GM12878 (cell line): ENCODE measurements around the gene NDRG2. TPM values are rescaled to one million over a fixed set of nuclear protein-coding genes. Genes with fewer than 3 reads are reported as not detected.

Experiments
- ATAC-seq: fragments of 200-7000 bp; cut with Tn5 transposase; 3 replicates; pipeline ENCODE4 v1.9.1; 2020; ENCODE audit warnings: mild to moderate bottlenecking, moderate library complexity
- BruUV-seq: library from RNA; stranded (reverse); fragments of 400-500 nt; replicated peaks from 2 replicates; lab custom pipeline; 2021; lab: Mats Ljungman, UMichigan
- CTCF ChIA-PET: fragments of 300-600 bp; sonication (Branson Sonifier 250); formaldehyde crosslinking; extraction: SDS; loops from one replicate; lab custom pipeline; 2021; ENCODE audit warnings: inconsistent platforms; lab: Yijun Ruan, JAX
- POLR2A ChIA-PET: fragments of 350-600 bp; formaldehyde crosslinking; extraction: SDS; loops from one replicate; lab custom pipeline; 2021; ENCODE audit warnings: inconsistent platforms; lab: Charles Lee
- RAD21 ChIA-PET: fragments of 300-600 bp; sonication (Branson Sonifier 250); formaldehyde crosslinking; loops from one replicate; lab custom pipeline; 2023; ENCODE audit warnings: antibody characterized with exemption; ENCODE audit not compliant: unreplicated experiment; lab: Charles Lee
- SMC1A ChIA-PET: fragments of 300-600 bp; sonication (Branson Sonifier 250); formaldehyde crosslinking; loops from one replicate; lab custom pipeline; 2023; ENCODE audit not compliant: unreplicated experiment, uncharacterized antibody; lab: Charles Lee
- DNase-seq: peaks from one replicate; pipeline ENCODE4 v3.0.0-alpha.2; 2011; ENCODE audit warnings: low read depth, low spot score
- FAIRE-seq: peaks from 3 replicates; lab custom pipeline; 2011; peaks lifted over from hg19 to GRCh38; lab: Jason Lieb, UNC
- H2AFZ ChIP-seq: 2 replicates; pipeline ENCODE4 v1.6.0; 2011; ENCODE audit warnings: low read depth, low read length, control low read depth; ENCODE audit not compliant: control insufficient read depth
- H3K27ac ChIP-seq: 2 replicates; pipeline ENCODE4 v1.5.1; 2011; ENCODE audit warnings: control low read depth; ENCODE audit not compliant: control insufficient read depth, insufficient read depth
- H3K27me3 ChIP-seq, 2 experiments: replicated peaks in 1 of 2; 2 replicates each; pipeline versions ENCODE4 v1.6.0 to v1.6.1; 2011; ENCODE audit warnings: low read length in 1 of 2; ENCODE audit not compliant: control insufficient read depth in 2 of 2, insufficient read depth in 2 of 2
- H3K36me3 ChIP-seq, 2 experiments: 2 replicates each; pipeline ENCODE4 v1.5.1; 2011; ENCODE audit warnings: low read length in 1 of 2; ENCODE audit not compliant: control insufficient read depth in 2 of 2, insufficient read depth in 2 of 2
- H3K4me1 ChIP-seq: 2 replicates; pipeline ENCODE4 v1.6.1; 2011; ENCODE audit warnings: mild to moderate bottlenecking, low read length, moderate library complexity, mixed read lengths; ENCODE audit not compliant: control insufficient read depth, insufficient read depth
- H3K4me2 ChIP-seq: 2 replicates; pipeline ENCODE4 v1.6.0; 2011; ENCODE audit warnings: control low read depth; ENCODE audit not compliant: control insufficient read depth, insufficient read depth
- H3K4me3 ChIP-seq: fragments of 200-600 bp; sonication (generic); 2 replicates; pipeline ENCODE4 v1.5.1; 2016
- H3K79me2 ChIP-seq: 2 replicates; pipeline ENCODE4 v1.6.0; 2011; ENCODE audit warnings: low read length; ENCODE audit not compliant: control insufficient read depth, insufficient read depth
- H3K9ac ChIP-seq: 2 replicates; pipeline ENCODE4 v1.8.0; 2011; ENCODE audit warnings: low read length, control low read depth, mixed read lengths; ENCODE audit not compliant: control insufficient read depth, insufficient read depth
- H3K9me3 ChIP-seq: replicated peaks from 3 replicates; pipeline ENCODE4 v1.5.1; 2011; ENCODE audit warnings: mild to moderate bottlenecking, low read length; ENCODE audit not compliant: control insufficient read depth, insufficient read depth
- H4K20me1 ChIP-seq: 2 replicates; pipeline ENCODE4 v1.6.0; 2011; ENCODE audit not compliant: control insufficient read depth, insufficient read depth
- CREB1 ChIP-seq: IDR thresholded peaks from 2 replicates; pipeline ENCODE4 v1.6.1; 2012; ENCODE audit warnings: low read depth, mild to moderate bottlenecking, inconsistent platforms
- HDAC2 ChIP-seq: fragments of 200-600 bp; sonication (generic); IDR thresholded peaks from 2 replicates; pipeline ENCODE4 v1.6.1; 2017
- HDAC6 ChIP-seq: fragments of 200-600 bp; sonication (generic); IDR thresholded peaks from one replicate; pipeline ENCODE4 v1.8.0; 2017; ENCODE audit warnings: antibody characterized with exemption; ENCODE audit not compliant: unreplicated experiment
- KLF5 ChIP-seq: fragments of 450-650 bp; IDR thresholded peaks from 2 replicates; pipeline ENCODE4 v1.6.1; 2014; ENCODE audit warnings: mild to moderate bottlenecking; ENCODE audit not compliant: partially characterized antibody
- NR2F1 ChIP-seq: fragments of 450-650 bp; conservative IDR thresholded peaks from 2 replicates; pipeline ENCODE4 v1.6.1; 2017; ENCODE audit warnings: mild to moderate bottlenecking
- NRF1 ChIP-seq: conservative IDR thresholded peaks from 2 replicates; pipeline ENCODE4 v1.6.1; 2011; ENCODE audit warnings: mild to moderate bottlenecking, low read depth, low read length, improper control_type of control experiment
- RB1 ChIP-seq: fragments of 450-650 bp; formaldehyde crosslinking; IDR thresholded peaks from 2 replicates; pipeline ENCODE4 v1.6.1; 2017; ENCODE audit warnings: mild to moderate bottlenecking, borderline replicate concordance
- RFX5 ChIP-seq: IDR thresholded peaks from 2 replicates; pipeline ENCODE4 v1.6.1; 2011; ENCODE audit warnings: low read depth, low read length, improper control_type of control experiment
- SMAD1 ChIP-seq: fragments of 450-650 bp; IDR thresholded peaks from 2 replicates; pipeline ENCODE4 v1.6.1; 2018; ENCODE audit warnings: mild to moderate bottlenecking, low read depth; ENCODE audit not compliant: partially characterized antibody
- SMAD5 ChIP-seq: IDR thresholded peaks from 2 replicates; pipeline ENCODE4 v1.6.1; 2016; ENCODE audit warnings: antibody characterized with exemption, low read depth
- TARDBP ChIP-seq: IDR thresholded peaks from 2 replicates; pipeline ENCODE4 v1.6.1; 2016; ENCODE audit warnings: borderline replicate concordance
- TCF12 ChIP-seq: IDR thresholded peaks from 2 replicates; pipeline ENCODE4 v1.6.1; 2011; ENCODE audit warnings: low read depth, mild to moderate bottlenecking, low read length
- WGBS: methylation state at CpG from one replicate; pipeline ENCODE4 v1.1.6; 2016; ENCODE audit warnings: low lambda C conversion rate; ENCODE audit not compliant: insufficient replicate concordance, insufficient coverage; ENCODE audit errors: missing lambda C conversion rate; 5-methylcytosine and 5-hydroxymethylcytosine counted together
- in situ Hi-C: fragments of 300-500 bp; cut with MboI; formaldehyde crosslinking; loops from 9 replicates; pipeline ENCODE4 v1.14.3; 2018; ENCODE audit warnings: mixed read lengths
- intact Hi-C: fragments of 100-400 bp; cut with micrococcal nuclease; formaldehyde crosslinking; loops from one replicate; pipeline ENCODE4 v1.14.2; 2022; ENCODE audit not compliant: unreplicated experiment
- polyA plus RNA-seq, 11 experiments: library from polyadenylated mRNA; depleted of rRNA in 4 of 11; unstranded in 6 of 11; stranded (reverse) in 5 of 11; fragments of >200 nt; fragmentation: Nextera tagmentation in 4 of 11; fragmentation: Illumina TruSeq in 1 of 11; extraction: Ambion mirVana in 4 of 11; extraction: Trizol in 1 of 11; gene quantifications; 1 replicate in 1 of 11; 2 replicates in 10 of 11; pipeline versions ENCODE4 v1.2.1 to v1.2.3, GENCODE V29; 2011 to 2016; ENCODE audit warnings: inconsistent platforms in 2 of 11, missing spikeins in 2 of 11, low read depth in 1 of 11
- total RNA-seq, 4 experiments: library from RNA; depleted of rRNA in 3 of 4; stranded (reverse); fragments of >200 nt in 3 of 4; fragmentation: Illumina TruSeq in 1 of 4; extraction: Trizol in 1 of 4; gene quantifications; 2 replicates each; pipeline versions ENCODE4 v1.2.1 to v1.2.3, GENCODE V29; 2013 to 2021

The NDRG2 gene
- total and polyA plus RNA-seq, 10 of the 15 experiments (the other 5 are each of a cell fraction or from before 2014, with no cell fraction given) = 0.15 to 0.49 TPM; not detected in 8

DNA sequence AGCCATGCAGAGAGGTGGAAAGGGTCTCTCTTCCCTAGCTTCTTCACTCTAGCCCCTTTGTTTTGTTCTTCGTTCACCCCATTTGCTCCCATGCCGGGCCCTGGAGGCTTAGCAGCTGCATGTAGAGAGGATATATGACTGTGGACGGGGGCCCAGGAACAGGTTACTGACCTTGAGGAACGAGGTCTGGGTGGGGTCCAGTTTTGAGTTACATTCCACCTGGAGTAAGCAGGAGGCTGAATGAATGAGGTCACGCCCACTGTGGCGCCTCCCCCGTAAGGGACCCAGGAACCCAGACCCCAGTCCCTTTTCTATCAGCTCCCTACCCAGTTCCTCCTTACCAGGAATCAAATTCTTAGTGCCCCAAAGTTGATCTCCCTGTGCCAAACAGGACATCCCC lies 6.6 kb downstream of the NDRG2 start:
- in situ Hi-C loops (loop anchor here (5.0 kb wide), 1 partner anchor 84 kb away; the partner anchor contains the start of gene TMEM253), intact Hi-C loops (no loop called here)
- CTCF ChIA-PET = interaction anchor here (0.7 to 10.7 kb wide), 3 partner anchors 13 to 86 kb away, joined by 3 to 253 read pairs (median 3); partner anchors contain the start of gene TMEM253
- RAD21 ChIA-PET = interaction anchor here (1.2 kb wide), 2 partner anchors 18 to 74 kb away, joined by 3 to 4 read pairs; no protein-coding TSS in a partner anchor
- POLR2A ChIA-PET = no interaction called here
- Histone ChIP-seq H3K9ac (no peak overlapping the region), H3K4me3 (no peak overlapping the region), H3K27ac (no peak overlapping the region), H3K4me1 (no peaks in the 10 kb centered on the region), H2AFZ (no peak overlapping the region), H3K27me3 (peaks cover 2 to 10% of the 10 kb centered on the region in 2 experiments), H3K9me3 (no peaks in the 10 kb centered on the region)
- WGBS = 9% methylated on average over 7 of the region's 7 CpGs
- ATAC-seq (no peak), FAIRE-seq (no peak), DNase-seq (no peak)
- BruUV-seq = no TSS peak
- TF ChIP-seq KLF5 = no peak
- TF ChIP-seq TARDBP = no peak
- no peak for TF ChIP-seq TCF12
- TF ChIP-seq, all 136 proteins: peak for 0
- no peaks in the 10 kb centered on the region for H3K36me3 ChIP-seq
- no peaks in the 10 kb centered on the region for H3K79me2 ChIP-seq
- SMC1A ChIA-PET = interaction anchor here (0.9 to 2.2 kb wide), 3 partner anchors 21 to 87 kb away, joined by 3 to 11 read pairs (median 3); no protein-coding TSS in a partner anchor
- no peaks in the 10 kb centered on the region for H4K20me1 ChIP-seq
- no peak overlapping the region for H3K4me2 ChIP-seq

GRCh38 chr14:21017528-21018245 lies 7.2 kb downstream of the NDRG2 start:
- no peaks in the 10 kb centered on the region for H4K20me1 ChIP-seq
- peaks cover 2 to 7% of the 10 kb centered on the region in 2 experiments; a peak in 3 of 4 replicates for H3K27me3 ChIP-seq
- H3K4me1 ChIP-seq = no peaks in the 10 kb centered on the region
- DNase-seq (no peak), ATAC-seq (no peak), FAIRE-seq (no peak)
- CTCF ChIA-PET = interaction anchor here (0.7 to 10.7 kb wide), 4 partner anchors 14 to 93 kb away, joined by 3 to 253 read pairs (median 6); partner anchors contain the start of gene TMEM253
- BruUV-seq = no TSS peak
- POLR2A ChIA-PET = no interaction called here
- in situ Hi-C loops (loop anchor here (5.0 kb wide), 1 partner anchor 85 kb away; the partner anchor contains the start of gene TMEM253), intact Hi-C loops (no loop called here)
- H3K4me2 ChIP-seq = no peak overlapping the region
- no peak overlapping the region for H3K9ac ChIP-seq
- no peaks in the 10 kb centered on the region for H3K9me3 ChIP-seq
- TF ChIP-seq RFX5 (no peak), SMAD1 (no peak), HDAC2 (no peak), NR2F1 (no peak), CREB1 (no peak), RB1 (no peak), KLF5 (no peak), NRF1 (no peak), SMAD5 (no peak), HDAC6 (no peak)
- H2AFZ ChIP-seq = no peak overlapping the region
- H3K36me3 ChIP-seq = no peaks in the 10 kb centered on the region
- no peak overlapping the region for H3K27ac ChIP-seq
- SMC1A ChIA-PET = interaction anchor here (0.9 to 2.2 kb wide), 3 partner anchors 22 to 88 kb away, joined by 3 to 11 read pairs (median 3); no protein-coding TSS in a partner anchor
- WGBS = 51% methylated on average over 27 of the region's 28 CpGs
- RAD21 ChIA-PET = interaction anchor here (1.2 kb wide), 1 partner anchor 75 kb away, joined by 4 read pairs; no protein-coding TSS in a partner anchor
- H3K79me2 ChIP-seq = no peaks in the 10 kb centered on the region
- no peak overlapping the region for H3K4me3 ChIP-seq
